ENCODE data around the gene TIMM13. TPM values are rescaled to one million over a fixed set of nuclear protein-coding genes. Genes with fewer than 3 reads are reported as not detected.

The TIMM13 gene
- total and polyA plus RNA-seq, 2 of the 8 experiments (the other 6 are each of a cell fraction or from before 2014, with no cell fraction given) = 270 to 275 TPM

DNA sequence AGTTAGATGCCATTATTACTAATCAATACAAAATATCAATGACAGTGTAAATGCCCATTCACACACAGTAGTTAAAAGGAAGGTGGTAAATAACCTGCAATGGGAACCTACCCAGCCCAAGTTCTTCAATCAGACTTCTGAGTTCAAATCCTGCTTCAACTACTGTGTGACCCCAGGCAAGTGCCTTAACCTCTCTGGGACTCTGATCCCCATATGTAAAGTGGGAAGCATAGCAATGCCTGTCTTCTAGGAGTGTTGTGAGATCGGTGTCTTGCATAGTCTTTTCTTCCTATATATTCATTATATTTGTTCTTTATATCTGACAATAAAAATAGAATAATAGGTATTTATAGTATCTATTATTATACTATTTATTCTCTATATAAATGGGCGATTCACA, 6.9 kb downstream of the TIMM13 start (continued):
- TF ChIP-seq, protein P1, sequence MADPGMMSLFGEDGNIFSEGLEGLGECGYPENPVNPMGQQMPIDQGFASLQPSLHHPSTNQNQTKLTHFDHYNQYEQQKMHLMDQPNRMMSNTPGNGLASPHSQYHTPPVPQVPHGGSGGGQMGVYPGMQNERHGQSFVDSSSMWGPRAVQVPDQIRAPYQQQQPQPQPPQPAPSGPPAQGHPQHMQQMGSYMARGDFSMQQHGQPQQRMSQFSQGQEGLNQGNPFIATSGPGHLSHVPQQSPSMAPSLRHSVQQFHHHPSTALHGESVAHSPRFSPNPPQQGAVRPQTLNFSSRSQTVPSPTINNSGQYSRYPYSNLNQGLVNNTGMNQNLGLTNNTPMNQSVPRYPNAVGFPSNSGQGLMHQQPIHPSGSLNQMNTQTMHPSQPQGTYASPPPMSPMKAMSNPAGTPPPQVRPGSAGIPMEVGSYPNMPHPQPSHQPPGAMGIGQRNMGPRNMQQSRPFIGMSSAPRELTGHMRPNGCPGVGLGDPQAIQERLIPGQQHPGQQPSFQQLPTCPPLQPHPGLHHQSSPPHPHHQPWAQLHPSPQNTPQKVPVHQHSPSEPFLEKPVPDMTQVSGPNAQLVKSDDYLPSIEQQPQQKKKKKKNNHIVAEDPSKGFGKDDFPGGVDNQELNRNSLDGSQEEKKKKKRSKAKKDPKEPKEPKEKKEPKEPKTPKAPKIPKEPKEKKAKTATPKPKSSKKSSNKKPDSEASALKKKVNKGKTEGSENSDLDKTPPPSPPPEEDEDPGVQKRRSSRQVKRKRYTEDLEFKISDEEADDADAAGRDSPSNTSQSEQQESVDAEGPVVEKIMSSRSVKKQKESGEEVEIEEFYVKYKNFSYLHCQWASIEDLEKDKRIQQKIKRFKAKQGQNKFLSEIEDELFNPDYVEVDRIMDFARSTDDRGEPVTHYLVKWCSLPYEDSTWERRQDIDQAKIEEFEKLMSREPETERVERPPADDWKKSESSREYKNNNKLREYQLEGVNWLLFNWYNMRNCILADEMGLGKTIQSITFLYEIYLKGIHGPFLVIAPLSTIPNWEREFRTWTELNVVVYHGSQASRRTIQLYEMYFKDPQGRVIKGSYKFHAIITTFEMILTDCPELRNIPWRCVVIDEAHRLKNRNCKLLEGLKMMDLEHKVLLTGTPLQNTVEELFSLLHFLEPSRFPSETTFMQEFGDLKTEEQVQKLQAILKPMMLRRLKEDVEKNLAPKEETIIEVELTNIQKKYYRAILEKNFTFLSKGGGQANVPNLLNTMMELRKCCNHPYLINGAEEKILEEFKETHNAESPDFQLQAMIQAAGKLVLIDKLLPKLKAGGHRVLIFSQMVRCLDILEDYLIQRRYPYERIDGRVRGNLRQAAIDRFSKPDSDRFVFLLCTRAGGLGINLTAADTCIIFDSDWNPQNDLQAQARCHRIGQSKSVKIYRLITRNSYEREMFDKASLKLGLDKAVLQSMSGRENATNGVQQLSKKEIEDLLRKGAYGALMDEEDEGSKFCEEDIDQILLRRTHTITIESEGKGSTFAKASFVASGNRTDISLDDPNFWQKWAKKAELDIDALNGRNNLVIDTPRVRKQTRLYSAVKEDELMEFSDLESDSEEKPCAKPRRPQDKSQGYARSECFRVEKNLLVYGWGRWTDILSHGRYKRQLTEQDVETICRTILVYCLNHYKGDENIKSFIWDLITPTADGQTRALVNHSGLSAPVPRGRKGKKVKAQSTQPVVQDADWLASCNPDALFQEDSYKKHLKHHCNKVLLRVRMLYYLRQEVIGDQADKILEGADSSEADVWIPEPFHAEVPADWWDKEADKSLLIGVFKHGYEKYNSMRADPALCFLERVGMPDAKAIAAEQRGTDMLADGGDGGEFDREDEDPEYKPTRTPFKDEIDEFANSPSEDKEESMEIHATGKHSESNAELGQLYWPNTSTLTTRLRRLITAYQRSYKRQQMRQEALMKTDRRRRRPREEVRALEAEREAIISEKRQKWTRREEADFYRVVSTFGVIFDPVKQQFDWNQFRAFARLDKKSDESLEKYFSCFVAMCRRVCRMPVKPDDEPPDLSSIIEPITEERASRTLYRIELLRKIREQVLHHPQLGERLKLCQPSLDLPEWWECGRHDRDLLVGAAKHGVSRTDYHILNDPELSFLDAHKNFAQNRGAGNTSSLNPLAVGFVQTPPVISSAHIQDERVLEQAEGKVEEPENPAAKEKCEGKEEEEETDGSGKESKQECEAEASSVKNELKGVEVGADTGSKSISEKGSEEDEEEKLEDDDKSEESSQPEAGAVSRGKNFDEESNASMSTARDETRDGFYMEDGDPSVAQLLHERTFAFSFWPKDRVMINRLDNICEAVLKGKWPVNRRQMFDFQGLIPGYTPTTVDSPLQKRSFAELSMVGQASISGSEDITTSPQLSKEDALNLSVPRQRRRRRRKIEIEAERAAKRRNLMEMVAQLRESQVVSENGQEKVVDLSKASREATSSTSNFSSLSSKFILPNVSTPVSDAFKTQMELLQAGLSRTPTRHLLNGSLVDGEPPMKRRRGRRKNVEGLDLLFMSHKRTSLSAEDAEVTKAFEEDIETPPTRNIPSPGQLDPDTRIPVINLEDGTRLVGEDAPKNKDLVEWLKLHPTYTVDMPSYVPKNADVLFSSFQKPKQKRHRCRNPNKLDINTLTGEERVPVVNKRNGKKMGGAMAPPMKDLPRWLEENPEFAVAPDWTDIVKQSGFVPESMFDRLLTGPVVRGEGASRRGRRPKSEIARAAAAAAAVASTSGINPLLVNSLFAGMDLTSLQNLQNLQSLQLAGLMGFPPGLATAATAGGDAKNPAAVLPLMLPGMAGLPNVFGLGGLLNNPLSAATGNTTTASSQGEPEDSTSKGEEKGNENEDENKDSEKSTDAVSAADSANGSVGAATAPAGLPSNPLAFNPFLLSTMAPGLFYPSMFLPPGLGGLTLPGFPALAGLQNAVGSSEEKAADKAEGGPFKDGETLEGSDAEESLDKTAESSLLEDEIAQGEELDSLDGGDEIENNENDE (IDR thresholded peaks at IDR 0.05; ENCODE audit: insufficient replicate concordance, low read length) = no peak

All from H1 (cell line).